Measurements from ENCODE around the gene CD248.
A peak's percentile ranks its signal among the peaks of the same experiment; 100 is the strongest.
"Not testable (repeated sequence)": the region's sequence is repeated elsewhere in the genome, so short reads cannot be mapped to it uniquely, and the experiment has no call there.

CD248 gene

GRCh38 chr11:66328302-66329144 lies 11.7 kb upstream of the CD248 start:
- DNase-seq (ENCODE audit: low spot score): peak; percentile 85

- no peak for DNase-seq (ENCODE audit: low spot score)
Observed at GRCh38 chr11:66328031-66328301, 11.1 kb upstream of the CD248 start.

DNA sequence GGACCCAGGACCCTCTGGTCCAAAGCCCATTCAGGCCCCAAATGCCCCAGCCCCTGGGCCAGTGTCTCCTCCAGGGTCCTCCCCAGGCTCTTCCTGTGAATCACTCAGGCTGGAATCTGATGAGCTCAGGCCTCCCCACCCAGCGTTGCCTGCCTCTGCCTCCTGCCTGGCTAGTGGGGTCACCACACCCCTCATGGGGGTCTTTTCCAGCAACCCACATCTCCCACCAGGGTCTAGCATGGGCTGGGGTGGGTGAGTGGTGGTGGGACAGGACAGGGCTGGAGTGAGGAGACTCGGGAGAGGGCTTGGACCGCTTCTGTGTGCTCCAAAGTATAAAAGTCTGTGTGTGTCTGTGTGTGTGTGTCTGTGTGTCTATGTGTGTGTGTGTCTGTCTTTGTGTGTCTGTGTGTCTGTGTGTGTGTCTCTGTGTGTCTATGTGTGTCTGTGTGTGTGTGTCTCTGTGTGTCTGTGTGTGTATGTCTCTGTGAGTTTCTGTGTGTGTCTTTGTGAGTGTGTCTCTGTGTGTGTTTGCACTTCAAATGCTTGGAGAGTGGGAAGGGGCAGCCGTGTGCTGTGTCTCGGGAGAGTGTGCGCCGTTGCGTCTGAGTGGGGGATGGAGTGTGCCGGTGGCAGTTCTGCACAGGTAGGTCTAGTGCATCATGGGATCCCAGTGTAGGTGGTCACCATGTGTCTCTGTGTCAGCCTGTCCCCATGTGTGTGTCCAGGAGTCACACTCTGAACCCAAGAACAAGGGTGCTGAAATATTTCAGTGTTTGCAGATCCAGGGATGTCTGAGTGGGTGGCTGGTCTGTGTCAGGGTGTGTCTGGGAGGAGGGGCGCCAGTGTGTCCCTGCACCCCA lies 10.6 kb upstream of the CD248 start:
- DNase-seq (ENCODE audit: low spot score): no peak

DNA sequence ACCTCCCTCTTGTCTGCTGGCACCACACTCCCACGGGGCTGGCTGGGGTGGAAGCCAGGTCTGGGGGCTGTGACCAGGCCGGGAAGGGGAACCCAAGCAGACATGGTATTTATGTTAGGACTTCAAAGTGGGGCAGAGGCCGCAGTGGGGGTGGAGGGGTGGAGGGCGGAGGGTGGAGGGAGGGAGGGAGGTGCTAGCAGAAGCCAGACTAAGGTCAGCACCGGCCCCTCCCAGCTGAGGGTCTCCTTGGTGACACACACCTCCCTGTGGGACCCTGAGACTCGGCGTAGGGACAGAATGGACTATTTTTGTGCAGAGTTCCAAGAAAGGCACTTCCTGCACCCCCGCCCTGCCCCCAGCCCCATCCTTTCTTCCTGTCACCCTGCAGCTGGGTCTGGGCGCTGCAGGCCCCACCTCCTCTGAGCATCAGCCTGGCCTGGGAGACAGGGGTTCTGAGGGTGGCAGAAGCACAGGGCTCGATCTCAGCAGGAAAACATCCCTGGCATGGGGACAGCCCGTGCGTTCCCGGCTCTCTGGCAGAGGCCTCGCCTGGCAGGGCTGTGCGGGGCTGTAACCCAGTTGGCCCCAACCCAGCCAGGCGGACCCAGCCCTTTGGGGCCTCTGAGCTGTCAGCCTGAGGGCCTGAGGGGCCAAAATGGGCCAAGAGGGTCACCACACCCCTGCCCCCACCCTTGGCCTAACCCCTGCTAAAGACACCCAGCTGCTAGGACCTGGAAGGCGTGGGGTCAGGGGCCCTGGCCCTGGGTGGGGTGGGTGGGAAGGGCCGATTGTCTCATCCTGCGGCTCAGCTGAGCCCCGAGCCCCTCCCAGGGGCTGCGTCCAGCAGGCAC lies 9.6 kb upstream of the CD248 start:
- DNase-seq (ENCODE audit: low spot score): no peak

DNA sequence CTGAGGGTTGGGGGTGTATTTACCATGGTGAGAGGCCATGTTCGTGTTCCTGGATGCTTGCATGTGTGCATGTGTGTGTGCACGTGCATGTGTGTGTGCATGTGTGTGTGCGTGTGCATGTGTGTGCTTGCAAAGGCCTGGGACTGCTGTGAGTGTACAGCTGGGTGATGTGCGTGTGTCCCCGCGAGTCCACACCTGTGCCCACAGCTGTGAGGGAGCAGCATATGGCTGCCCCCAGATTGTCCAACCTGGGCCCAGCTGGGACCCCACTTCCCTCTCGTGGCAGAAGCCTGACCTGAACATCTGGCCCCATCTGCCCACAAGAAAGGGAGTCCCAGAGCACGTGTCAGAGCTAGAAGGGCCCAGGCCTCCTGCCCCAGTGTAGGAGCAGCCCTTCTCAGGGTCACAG lies 8.4 kb upstream of the CD248 start:
- no peak for DNase-seq (ENCODE audit: low spot score)

DNA sequence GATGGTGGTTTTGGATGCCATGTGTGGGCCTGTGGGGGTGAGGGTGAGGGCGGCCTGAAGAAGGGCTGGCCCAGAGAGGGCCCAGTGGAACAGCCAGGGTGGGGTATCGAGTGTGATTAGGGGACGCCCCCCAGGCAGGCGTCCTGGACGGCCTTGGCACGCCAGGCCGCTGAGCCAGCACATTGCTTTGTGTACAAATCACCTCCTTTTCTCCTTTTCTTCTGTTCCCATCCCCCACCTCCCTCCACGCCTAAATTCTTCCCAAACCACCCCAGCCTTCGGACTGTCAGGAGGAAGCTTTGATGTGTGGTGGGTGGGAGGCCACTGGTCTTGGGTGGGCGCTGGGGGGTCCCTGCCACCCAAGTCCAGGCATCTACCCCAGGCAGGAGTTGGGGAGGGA lies 7.8 kb upstream of the CD248 start:
- no peak for DNase-seq (ENCODE audit: low spot score)

- DNase-seq (ENCODE audit: low spot score): no peak
Observed at GRCh38 chr11:66323684-66324083, 6.8 kb upstream of the CD248 start.

GRCh38 chr11:66322732-66323427 lies 6.0 kb upstream of the CD248 start:
- no peak for DNase-seq (ENCODE audit: low spot score)

- DNase-seq (ENCODE audit: low spot score): no peak
Observed at GRCh38 chr11:66321606-66322005, 4.8 kb upstream of the CD248 start.

- DNase-seq (ENCODE audit: low spot score): not testable (repeated sequence)
Observed at GRCh38 chr11:66320748-66321147, 3.9 kb upstream of the CD248 start.

DNA sequence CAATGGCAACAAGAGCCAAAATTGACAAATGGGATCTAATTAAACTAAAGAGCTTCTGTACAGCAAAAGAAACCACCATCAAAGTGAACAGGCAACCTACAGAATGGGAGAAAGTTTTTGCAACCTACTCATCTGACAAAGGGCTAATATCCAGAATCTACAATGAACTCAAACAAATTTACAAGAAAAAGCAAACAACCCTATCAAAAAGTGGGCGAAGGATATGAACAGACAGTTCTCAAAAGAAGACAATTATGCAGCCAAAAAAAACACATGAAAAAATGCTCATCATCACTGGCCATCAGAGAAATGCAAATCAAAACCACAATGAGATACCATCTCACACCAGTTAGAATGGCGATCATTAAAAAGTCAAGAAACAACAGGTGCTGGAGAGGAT lies 3.4 kb upstream of the CD248 start:
- DNase-seq (ENCODE audit: low spot score): not testable (repeated sequence)

GRCh38 chr11:66318600-66318970 lies 1.7 kb upstream of the CD248 start:
- no peak for DNase-seq (ENCODE audit: low spot score)

GRCh38 chr11:66317723-66318599 lies 1.1 kb upstream of the CD248 start:
- DNase-seq (ENCODE audit: low spot score): peak; percentile 69

DNA sequence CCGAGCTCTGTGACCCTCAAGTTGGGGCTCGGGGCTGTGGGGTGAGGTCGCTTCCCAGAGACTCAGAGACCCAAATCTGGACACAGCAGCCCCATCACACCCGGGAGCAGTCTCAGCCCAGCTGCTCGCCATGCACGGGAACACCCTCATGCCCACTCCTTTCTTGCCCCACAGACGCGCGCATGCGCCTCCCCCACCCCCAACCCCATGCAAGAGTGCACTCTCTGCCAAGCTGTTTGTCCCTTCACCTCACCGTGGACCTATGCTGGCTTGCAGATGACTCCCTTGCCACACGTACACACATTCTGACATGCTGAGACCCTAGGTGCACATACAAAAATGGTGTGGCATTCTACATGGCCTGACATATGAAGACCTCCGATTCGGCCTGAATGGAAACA lies 478 bp upstream of the CD248 start:
- no peak for DNase-seq (ENCODE audit: low spot score)

GRCh38 chr11:66315921-66316811 lies 678 bp downstream of the CD248 start:
- DNase-seq (ENCODE audit: low spot score): no peak

DNA sequence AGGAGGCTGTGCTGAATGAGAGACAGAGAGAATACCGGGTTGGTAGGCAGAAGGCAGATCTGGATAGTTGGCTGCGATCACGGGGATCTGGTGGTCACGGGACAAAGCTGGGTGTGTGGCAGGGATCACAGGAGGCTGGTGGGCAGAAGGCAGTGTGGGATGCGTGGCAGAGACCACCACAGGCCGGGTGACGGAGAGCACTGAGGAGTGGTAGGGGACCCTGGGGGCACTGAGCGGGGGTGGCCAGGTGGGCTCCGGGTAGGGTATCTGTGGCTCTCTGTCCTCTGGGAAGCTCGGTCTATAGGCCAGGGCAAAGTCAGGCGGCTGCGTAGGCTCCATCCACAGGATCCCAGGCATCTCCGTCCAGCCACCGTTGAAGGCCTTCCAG lies 1.4 kb downstream of the CD248 start:
- no peak for DNase-seq (ENCODE audit: low spot score)

GRCh38 chr11:66314561-66315497 lies 2.0 kb downstream of the CD248 start:
- no peak for DNase-seq (ENCODE audit: low spot score)

GRCh38 chr11:66314186-66314501 lies 2.7 kb downstream of the CD248 start:
- no peak for DNase-seq (ENCODE audit: low spot score)
